ENCODE measurements around the gene KLHL36. TPM values are rescaled to one million over a fixed set of nuclear protein-coding genes. Genes with fewer than 3 reads are reported as not detected.
A peak's percentile ranks its signal among the peaks of the same experiment; 100 is the strongest.

Gene KLHL36
- total and polyA plus RNA-seq, 9 of the 15 experiments (the other 6 are each of a cell fraction or from before 2014, with no cell fraction given): 2.1 to 51.2 (median 18.5) TPM

GRCh38 chr16:84699712-84700445, 51.6 kb downstream of the KLHL36 start, which contains the start of gene USP10 (continued):
- TF ChIP-seq, protein P1, sequence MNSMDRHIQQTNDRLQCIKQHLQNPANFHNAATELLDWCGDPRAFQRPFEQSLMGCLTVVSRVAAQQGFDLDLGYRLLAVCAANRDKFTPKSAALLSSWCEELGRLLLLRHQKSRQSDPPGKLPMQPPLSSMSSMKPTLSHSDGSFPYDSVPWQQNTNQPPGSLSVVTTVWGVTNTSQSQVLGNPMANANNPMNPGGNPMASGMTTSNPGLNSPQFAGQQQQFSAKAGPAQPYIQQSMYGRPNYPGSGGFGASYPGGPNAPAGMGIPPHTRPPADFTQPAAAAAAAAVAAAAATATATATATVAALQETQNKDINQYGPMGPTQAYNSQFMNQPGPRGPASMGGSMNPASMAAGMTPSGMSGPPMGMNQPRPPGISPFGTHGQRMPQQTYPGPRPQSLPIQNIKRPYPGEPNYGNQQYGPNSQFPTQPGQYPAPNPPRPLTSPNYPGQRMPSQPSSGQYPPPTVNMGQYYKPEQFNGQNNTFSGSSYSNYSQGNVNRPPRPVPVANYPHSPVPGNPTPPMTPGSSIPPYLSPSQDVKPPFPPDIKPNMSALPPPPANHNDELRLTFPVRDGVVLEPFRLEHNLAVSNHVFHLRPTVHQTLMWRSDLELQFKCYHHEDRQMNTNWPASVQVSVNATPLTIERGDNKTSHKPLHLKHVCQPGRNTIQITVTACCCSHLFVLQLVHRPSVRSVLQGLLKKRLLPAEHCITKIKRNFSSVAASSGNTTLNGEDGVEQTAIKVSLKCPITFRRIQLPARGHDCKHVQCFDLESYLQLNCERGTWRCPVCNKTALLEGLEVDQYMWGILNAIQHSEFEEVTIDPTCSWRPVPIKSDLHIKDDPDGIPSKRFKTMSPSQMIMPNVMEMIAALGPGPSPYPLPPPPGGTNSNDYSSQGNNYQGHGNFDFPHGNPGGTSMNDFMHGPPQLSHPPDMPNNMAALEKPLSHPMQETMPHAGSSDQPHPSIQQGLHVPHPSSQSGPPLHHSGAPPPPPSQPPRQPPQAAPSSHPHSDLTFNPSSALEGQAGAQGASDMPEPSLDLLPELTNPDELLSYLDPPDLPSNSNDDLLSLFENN (IDR thresholded peaks at IDR 0.05; ENCODE audit: low read depth in 2 of 2, low read length in 2 of 2): no peak
- TF ChIP-seq CCNT2 (IDR thresholded peaks at IDR 0.05; ENCODE audit: borderline replicate concordance, extremely low read depth, insufficient read length, low read depth, low read length) (peak; percentile 86), ZHX1 (conservative IDR thresholded peaks at IDR 0.05; ENCODE audit: low read length) (no peak), CBX5 (IDR thresholded peaks at IDR 0.05; ENCODE audit: borderline replicate concordance, low read depth) (no peak), ILF3 (IDR thresholded peaks at IDR 0.05; ENCODE audit: borderline replicate concordance) (no peak; the same call in 1 of the 2 replicates), ZNF586 (CRISPR knock-in tag; conservative IDR thresholded peaks at IDR 0.05) (no peak), E2F8 (IDR thresholded peaks at IDR 0.05; ENCODE audit: low read depth, partially characterized antibody) (no peak), ZC3H8 (IDR thresholded peaks at IDR 0.05) (no peak), MCM7 (IDR thresholded peaks at IDR 0.05) (no peak), C11orf30 (IDR thresholded peaks at IDR 0.05; ENCODE audit: low read depth) (no peak), GTF2B (IDR thresholded peaks at IDR 0.05; ENCODE audit: extremely low read depth, insufficient read length) (no peak), GABPA (tag; conservative IDR thresholded peaks at IDR 0.05; ENCODE audit: low read depth) (peak; percentile 78), RBM34 (IDR thresholded peaks at IDR 0.05; ENCODE audit: borderline replicate concordance, insufficient read depth, low read length) (no peak), SIRT6 (IDR thresholded peaks at IDR 0.05; ENCODE audit: low read depth, low read length) (no peak)
- TF ChIP-seq, protein P2, sequence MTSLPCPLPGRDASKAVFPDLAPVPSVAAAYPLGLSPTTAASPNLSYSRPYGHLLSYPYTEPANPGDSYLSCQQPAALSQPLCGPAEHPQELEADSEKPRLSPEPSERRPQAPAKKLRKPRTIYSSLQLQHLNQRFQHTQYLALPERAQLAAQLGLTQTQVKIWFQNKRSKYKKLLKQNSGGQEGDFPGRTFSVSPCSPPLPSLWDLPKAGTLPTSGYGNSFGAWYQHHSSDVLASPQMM (CRISPR knock-in tag; IDR thresholded peaks at IDR 0.05): no peak
